ENCODE results near the gene C11orf24.

Gene C11orf24

DNA sequence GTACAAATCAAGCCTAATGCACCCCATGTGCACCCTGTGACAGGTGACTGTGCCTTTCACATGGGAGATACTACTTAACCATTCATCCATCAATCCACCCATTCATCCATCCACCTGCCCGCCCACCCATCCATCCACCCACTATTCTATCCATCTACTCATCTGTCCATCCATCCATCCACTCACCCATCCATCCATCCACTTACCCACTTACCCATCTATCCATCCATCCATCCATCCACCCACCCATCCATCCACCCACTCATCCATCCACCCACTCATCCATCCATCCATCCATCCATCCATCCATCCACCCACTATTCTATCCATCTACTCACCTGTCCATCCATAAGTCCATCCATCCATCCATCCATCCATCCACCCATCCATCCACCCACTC is 7.5 kb downstream of the C11orf24 start:
- no peak overlapping the region for H2BK5ac ChIP-seq (ENCODE audit: low read depth, low read length, poor library complexity)
- H2BK12ac ChIP-seq (ENCODE audit: low read length): no peak overlapping the region
- H3K4me2 ChIP-seq (ENCODE audit: low read length): no peak overlapping the region
- no peak overlapping the region for H3K14ac ChIP-seq (ENCODE audit: low read length)
- H3K23ac ChIP-seq (ENCODE audit: low read length): no peak overlapping the region
- H2BK120ac ChIP-seq (ENCODE audit: insufficient read depth, low read length, poor library complexity): no peak overlapping the region
- peaks cover 2% of the 10 kb centered on the region for H3K9me3 ChIP-seq (ENCODE audit: insufficient read depth, low read depth, low read length)
- H3K36me3 ChIP-seq (ENCODE audit: control insufficient read depth in 1 of 2, insufficient read depth in 2 of 2, low read length in 2 of 2): peaks cover 50 to 65% of the 10 kb centered on the region in 2 experiments
- H3K27me3 ChIP-seq (ENCODE audit: insufficient read depth, low read length): no peaks in the 10 kb centered on the region
- no peak overlapping the region for H3K27ac ChIP-seq (ENCODE audit: low read depth, low read length)
- H4K12ac ChIP-seq (ENCODE audit: low read depth, low read length): no peak overlapping the region
- H3K4me3 ChIP-seq (ENCODE audit: low read depth, low read length): no peak overlapping the region
- DNase-seq: no peak
- H2AFZ ChIP-seq (ENCODE audit: insufficient read depth, low read length, poor library complexity): no peak overlapping the region
- H3K9ac ChIP-seq (ENCODE audit: low read length): no peak overlapping the region
- H3K4me1 ChIP-seq (ENCODE audit: control insufficient read depth in 1 of 2, insufficient read depth in 2 of 2, low read length in 2 of 2): peaks cover 0 to under 1% of the 10 kb centered on the region in 2 experiments
- no peaks in the 10 kb centered on the region for H3K79me2 ChIP-seq (ENCODE audit: control insufficient read depth, insufficient read depth, low read length, poor library complexity)
- H3K18ac ChIP-seq (ENCODE audit: low read length): no peak overlapping the region
- H2AK5ac ChIP-seq (ENCODE audit: low read length): no peak overlapping the region
- H4K8ac ChIP-seq (ENCODE audit: low read depth, low read length): no peak overlapping the region
- no peaks in the 10 kb centered on the region for H3K79me1 ChIP-seq (ENCODE audit: low read length)
- H4K91ac ChIP-seq (ENCODE audit: low read depth, low read length): no peak overlapping the region
- H3K4ac ChIP-seq (ENCODE audit: low read depth, low read length): no peak overlapping the region
- WGBS (ENCODE audit: extremely low coverage, insufficient coverage, insufficient read length): no CpG with 5 or more reads among the region's 1 CpG

DNA sequence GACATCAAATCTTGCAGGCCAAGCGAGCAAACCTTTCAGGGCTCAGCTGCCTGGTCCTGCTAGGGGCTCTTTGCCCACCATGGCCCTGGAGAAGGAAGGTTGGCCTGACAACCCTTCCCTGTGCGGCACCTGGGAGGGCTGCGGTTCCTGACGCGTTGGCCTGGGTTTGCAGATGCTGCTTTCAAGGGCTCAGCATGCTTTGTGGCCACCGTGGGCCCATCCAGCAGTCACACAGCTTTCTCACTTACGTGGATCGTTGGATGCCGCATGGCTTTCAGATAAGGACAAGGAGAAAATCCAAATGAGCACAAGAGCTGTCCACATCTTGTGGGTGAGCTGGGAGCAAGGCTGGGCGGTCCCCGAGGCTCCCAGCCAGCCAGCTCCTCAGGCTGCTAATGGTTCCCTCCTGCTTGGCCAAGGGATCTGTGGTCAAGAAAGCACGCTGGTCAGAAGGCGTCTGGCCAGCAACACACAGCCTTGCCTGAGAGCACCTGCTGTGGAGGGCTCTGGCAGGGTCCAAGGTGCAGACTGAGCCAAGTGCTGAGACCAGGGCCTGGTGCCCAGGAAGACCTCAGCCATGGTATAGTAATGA is 8.2 kb downstream of the C11orf24 start:
- Histone ChIP-seq H3K4me3 (ENCODE audit: low read depth, low read length) (no peak overlapping the region), H3K4ac (ENCODE audit: low read depth, low read length) (no peak overlapping the region), H2AK5ac (ENCODE audit: low read length) (no peak overlapping the region), H4K91ac (ENCODE audit: low read depth, low read length) (no peak overlapping the region), H4K12ac (ENCODE audit: low read depth, low read length) (no peak overlapping the region), H4K8ac (ENCODE audit: low read depth, low read length) (no peak overlapping the region), H3K4me1 (ENCODE audit: control insufficient read depth in 1 of 2, insufficient read depth in 2 of 2, low read length in 2 of 2) (no peaks in the 10 kb centered on the region), H3K4me2 (ENCODE audit: low read length) (no peak overlapping the region), H3K79me1 (ENCODE audit: low read length) (no peaks in the 10 kb centered on the region), H2BK120ac (ENCODE audit: insufficient read depth, low read length, poor library complexity) (no peak overlapping the region), H3K9ac (ENCODE audit: low read length) (no peak overlapping the region), H3K9me3 (ENCODE audit: insufficient read depth, low read depth, low read length) (peaks cover 2% of the 10 kb centered on the region), H3K27ac (ENCODE audit: low read depth, low read length) (no peak overlapping the region), H2BK5ac (ENCODE audit: low read depth, low read length, poor library complexity) (no peak overlapping the region), H3K14ac (ENCODE audit: low read length) (no peak overlapping the region), H3K27me3 (ENCODE audit: insufficient read depth, low read length) (no peaks in the 10 kb centered on the region), H2AFZ (ENCODE audit: insufficient read depth, low read length, poor library complexity) (no peak overlapping the region), H3K79me2 (ENCODE audit: control insufficient read depth, insufficient read depth, low read length, poor library complexity) (no peaks in the 10 kb centered on the region), H3K23ac (ENCODE audit: low read length) (no peak overlapping the region), H3K36me3 (ENCODE audit: control insufficient read depth in 1 of 2, insufficient read depth in 2 of 2, low read length in 2 of 2) (peaks cover 50 to 65% of the 10 kb centered on the region in 2 experiments), H2BK12ac (ENCODE audit: low read length) (no peak overlapping the region), H3K18ac (ENCODE audit: low read length) (no peak overlapping the region)
- no CpG with 5 or more reads among the region's 13 CpGs for whole genome bisulfite sequencing (ENCODE audit: extremely low coverage, insufficient coverage, insufficient read length)
- no peak for DNase-seq

DNA sequence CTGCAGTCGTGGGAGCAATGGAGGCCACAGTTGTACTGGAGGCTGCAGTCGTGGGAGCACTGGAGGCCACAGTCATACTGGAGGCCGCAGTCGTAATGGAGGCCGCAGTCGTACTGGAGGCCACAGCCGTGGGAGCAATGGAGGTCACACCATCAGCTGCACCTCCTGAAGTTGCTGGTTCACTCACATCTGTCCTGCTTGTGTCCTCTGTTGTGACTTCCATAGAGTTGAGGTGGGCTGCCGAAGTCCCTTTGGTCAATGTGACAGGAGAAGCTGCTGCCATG is 9.3 kb downstream of the C11orf24 start:
- Histone ChIP-seq H3K14ac (ENCODE audit: low read length) (no peak overlapping the region), H2BK120ac (ENCODE audit: insufficient read depth, low read length, poor library complexity) (no peak overlapping the region), H2BK12ac (ENCODE audit: low read length) (no peak overlapping the region), H3K36me3 (ENCODE audit: control insufficient read depth in 1 of 2, insufficient read depth in 2 of 2, low read length in 2 of 2) (peaks cover 44 to 60% of the 10 kb centered on the region in 2 experiments), H3K4me3 (ENCODE audit: low read depth, low read length) (no peak overlapping the region), H3K79me1 (ENCODE audit: low read length) (no peaks in the 10 kb centered on the region), H2AFZ (ENCODE audit: insufficient read depth, low read length, poor library complexity) (no peak overlapping the region), H3K18ac (ENCODE audit: low read length) (no peak overlapping the region), H4K8ac (ENCODE audit: low read depth, low read length) (no peak overlapping the region), H3K9me3 (ENCODE audit: insufficient read depth, low read depth, low read length) (peaks cover 2% of the 10 kb centered on the region), H4K91ac (ENCODE audit: low read depth, low read length) (no peak overlapping the region), H2BK5ac (ENCODE audit: low read depth, low read length, poor library complexity) (no peak overlapping the region), H4K12ac (ENCODE audit: low read depth, low read length) (no peak overlapping the region), H3K27me3 (ENCODE audit: insufficient read depth, low read length) (no peaks in the 10 kb centered on the region), H3K79me2 (ENCODE audit: control insufficient read depth, insufficient read depth, low read length, poor library complexity) (no peaks in the 10 kb centered on the region), H3K27ac (ENCODE audit: low read depth, low read length) (no peak overlapping the region), H3K4ac (ENCODE audit: low read depth, low read length) (no peak overlapping the region), H3K9ac (ENCODE audit: low read length) (no peak overlapping the region), H3K4me1 (ENCODE audit: control insufficient read depth in 1 of 2, insufficient read depth in 2 of 2, low read length in 2 of 2) (no peaks in the 10 kb centered on the region), H3K4me2 (ENCODE audit: low read length) (no peak overlapping the region), H2AK5ac (ENCODE audit: low read length) (no peak overlapping the region), H3K23ac (ENCODE audit: low read length) (no peak overlapping the region)
- no peak for DNase-seq
- WGBS (ENCODE audit: extremely low coverage, insufficient coverage, insufficient read length): no CpG with 5 or more reads among the region's 8 CpGs

DNA sequence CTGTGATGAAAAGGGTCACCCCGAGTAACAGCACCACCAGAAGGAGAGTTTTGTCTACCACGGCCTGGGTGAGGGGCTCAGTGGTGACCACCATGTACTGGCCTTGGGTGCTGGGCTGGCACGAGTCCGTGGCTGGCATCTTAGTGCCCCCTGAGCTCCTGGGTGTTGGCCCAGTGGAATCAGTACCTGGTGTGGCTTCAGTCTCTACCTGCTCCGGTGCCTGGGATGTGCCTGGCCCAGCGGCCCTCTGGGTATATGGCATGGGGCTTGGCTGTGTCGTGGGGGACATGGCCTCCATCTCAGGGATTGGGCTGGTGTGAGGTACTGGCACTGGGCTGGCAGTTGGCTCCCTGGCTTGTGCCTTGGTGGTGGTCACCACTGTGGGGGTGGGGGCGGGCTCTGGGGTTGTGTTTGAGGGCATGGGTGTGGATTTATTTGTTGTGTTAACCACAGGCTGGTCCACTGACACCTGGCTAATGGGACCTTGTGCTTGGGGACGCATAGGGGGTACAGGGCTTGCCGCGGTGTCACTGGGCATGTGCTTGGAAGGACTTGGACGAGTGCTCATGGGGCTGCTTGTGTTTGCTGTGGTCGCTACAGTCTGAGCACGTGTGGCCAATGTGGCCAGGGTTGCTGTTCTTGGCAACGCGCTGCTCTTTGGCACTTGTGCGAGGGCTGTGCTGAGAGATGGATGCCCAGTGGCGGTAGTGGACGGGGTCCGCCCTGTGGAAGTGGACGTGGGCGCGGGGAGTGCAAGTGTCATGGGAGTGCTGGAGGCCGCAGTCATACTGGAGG is 9.8 kb downstream of the C11orf24 start:
- Histone ChIP-seq H3K9ac (ENCODE audit: low read length) (no peak overlapping the region), H2BK120ac (ENCODE audit: insufficient read depth, low read length, poor library complexity) (no peak overlapping the region), H2AK5ac (ENCODE audit: low read length) (no peak overlapping the region), H3K23ac (ENCODE audit: low read length) (no peak overlapping the region), H3K14ac (ENCODE audit: low read length) (no peak overlapping the region), H4K12ac (ENCODE audit: low read depth, low read length) (no peak overlapping the region), H2BK12ac (ENCODE audit: low read length) (no peak overlapping the region), H3K27me3 (ENCODE audit: insufficient read depth, low read length) (no peaks in the 10 kb centered on the region), H3K27ac (ENCODE audit: low read depth, low read length) (no peak overlapping the region), H3K4me3 (ENCODE audit: low read depth, low read length) (no peak overlapping the region), H3K4me1 (ENCODE audit: control insufficient read depth in 1 of 2, insufficient read depth in 2 of 2, low read length in 2 of 2) (no peaks in the 10 kb centered on the region), H3K4me2 (ENCODE audit: low read length) (no peak overlapping the region), H3K36me3 (ENCODE audit: control insufficient read depth in 1 of 2, insufficient read depth in 2 of 2, low read length in 2 of 2) (peaks cover 39 to 54% of the 10 kb centered on the region in 2 experiments), H3K4ac (ENCODE audit: low read depth, low read length) (no peak overlapping the region), H2BK5ac (ENCODE audit: low read depth, low read length, poor library complexity) (no peak overlapping the region), H3K79me1 (ENCODE audit: low read length) (no peaks in the 10 kb centered on the region), H3K18ac (ENCODE audit: low read length) (no peak overlapping the region), H3K9me3 (ENCODE audit: insufficient read depth, low read depth, low read length) (peaks cover 2% of the 10 kb centered on the region), H4K8ac (ENCODE audit: low read depth, low read length) (no peak overlapping the region), H4K91ac (ENCODE audit: low read depth, low read length) (no peak overlapping the region), H2AFZ (ENCODE audit: insufficient read depth, low read length, poor library complexity) (no peak overlapping the region), H3K79me2 (ENCODE audit: control insufficient read depth, insufficient read depth, low read length, poor library complexity) (no peaks in the 10 kb centered on the region)
- no peak for DNase-seq
- WGBS (ENCODE audit: extremely low coverage, insufficient coverage, insufficient read length): no CpG with 5 or more reads among the region's 24 CpGs

Measured in trophoblast cell (in vitro differentiated cells and primary cell).